ENCODE results near the gene FOXP1.

DNA sequence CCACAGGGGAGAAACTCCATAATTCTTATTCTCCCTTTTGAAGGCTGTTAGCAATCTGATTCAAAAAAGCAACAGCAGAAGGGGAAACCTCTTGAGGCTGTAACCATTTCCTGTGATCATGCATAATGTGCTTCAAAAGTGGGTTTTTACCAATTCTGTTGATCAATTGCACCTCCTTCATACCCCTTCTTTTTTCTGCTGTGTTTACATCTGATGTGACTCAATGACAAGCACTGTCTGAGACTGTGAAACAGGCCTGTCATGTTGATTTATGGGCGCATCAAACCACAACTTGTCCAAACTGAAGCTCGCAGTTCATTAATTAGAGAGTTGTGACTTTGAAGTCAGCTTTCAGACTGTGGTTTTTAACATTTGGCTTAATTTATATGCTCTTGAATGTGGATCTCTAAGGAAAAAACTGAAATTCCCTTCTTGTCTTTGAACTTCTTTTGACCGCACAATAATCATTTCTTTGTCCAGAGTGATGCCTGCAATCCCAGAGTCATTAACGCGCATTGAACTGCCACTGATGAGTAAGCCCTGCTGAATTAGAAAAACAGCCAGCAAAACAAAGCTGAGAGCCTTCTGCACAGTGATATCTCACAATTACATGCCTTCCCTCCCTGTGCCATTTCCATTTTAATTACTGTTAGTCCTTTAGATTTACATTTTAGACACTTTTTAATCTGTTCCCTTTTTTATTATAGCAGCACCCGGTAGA is 532.8 kb downstream of the FOXP1 start:
- TF ChIP-seq, protein P1, sequence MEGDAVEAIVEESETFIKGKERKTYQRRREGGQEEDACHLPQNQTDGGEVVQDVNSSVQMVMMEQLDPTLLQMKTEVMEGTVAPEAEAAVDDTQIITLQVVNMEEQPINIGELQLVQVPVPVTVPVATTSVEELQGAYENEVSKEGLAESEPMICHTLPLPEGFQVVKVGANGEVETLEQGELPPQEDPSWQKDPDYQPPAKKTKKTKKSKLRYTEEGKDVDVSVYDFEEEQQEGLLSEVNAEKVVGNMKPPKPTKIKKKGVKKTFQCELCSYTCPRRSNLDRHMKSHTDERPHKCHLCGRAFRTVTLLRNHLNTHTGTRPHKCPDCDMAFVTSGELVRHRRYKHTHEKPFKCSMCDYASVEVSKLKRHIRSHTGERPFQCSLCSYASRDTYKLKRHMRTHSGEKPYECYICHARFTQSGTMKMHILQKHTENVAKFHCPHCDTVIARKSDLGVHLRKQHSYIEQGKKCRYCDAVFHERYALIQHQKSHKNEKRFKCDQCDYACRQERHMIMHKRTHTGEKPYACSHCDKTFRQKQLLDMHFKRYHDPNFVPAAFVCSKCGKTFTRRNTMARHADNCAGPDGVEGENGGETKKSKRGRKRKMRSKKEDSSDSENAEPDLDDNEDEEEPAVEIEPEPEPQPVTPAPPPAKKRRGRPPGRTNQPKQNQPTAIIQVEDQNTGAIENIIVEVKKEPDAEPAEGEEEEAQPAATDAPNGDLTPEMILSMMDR (IDR thresholded peaks at IDR 0.05; ENCODE audit: poor library complexity) = no peak
- no peak for TF ChIP-seq EZH2phosphoT487 (IDR thresholded peaks at IDR 0.05; ENCODE audit: low read depth, severe bottlenecking, unreplicated experiment)
